NK-92 (cell line): ENCODE results near the gene SNRNP27.
"Not testable (repeated sequence)": the region's sequence is repeated elsewhere in the genome, so short reads cannot be mapped to it uniquely, and the experiment has no call there.

Source experiments
- DNase-seq: peaks from one replicate; lab custom pipeline; 2025; ENCODE audit not compliant: unreplicated experiment; lab: John Stamatoyannopoulos, UW

SNRNP27 gene, protein sequence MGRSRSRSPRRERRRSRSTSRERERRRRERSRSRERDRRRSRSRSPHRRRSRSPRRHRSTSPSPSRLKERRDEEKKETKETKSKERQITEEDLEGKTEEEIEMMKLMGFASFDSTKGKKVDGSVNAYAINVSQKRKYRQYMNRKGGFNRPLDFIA

DNA sequence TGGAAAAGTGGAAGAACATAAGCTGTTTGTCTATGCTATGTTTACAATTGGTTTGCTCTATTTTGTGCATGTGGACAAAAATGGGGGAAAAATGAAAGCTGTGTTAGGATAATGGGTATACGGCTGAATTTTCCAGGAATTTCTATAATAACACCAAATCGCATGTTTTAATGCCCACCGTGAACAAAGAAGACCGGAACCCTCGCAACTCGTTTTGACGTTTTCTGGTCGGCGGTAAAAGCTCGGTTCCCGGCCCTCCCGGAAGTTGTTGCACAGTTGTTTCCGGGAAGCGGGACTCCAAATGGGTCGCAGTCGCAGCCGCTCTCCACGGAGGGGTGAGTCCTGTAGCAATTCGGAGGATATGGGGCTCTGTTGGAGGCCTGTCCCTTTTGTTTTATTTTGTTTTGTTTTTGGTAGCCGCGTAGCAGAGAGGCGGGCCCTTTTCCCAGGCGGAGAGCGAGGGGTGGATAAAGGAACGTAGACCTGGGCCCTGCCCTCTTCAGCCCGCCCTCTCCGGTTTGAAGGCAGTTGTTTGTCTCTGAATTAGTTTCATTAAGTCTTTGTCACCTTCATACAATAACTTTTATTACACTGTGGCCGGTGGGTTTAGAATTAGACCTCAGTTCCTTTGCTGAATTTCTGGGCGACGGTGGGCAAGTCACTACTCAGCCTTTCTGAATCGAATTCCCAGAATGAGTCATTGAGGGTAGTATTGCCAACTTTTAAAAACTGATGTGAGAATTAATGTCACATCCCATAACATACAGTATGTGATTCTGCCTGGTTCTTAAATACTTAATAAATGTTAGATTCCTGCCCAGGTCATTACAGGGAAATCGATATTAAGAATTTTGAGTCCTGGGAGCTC is at the start of gene SNRNP27:
Gene SNRNP27, plus strand, starts transcription at position 273 of the 868 bp plus-strand sequence. Its CDS starts 29 bp downstream, at position 302.
- no peak for DNase-seq

DNA sequence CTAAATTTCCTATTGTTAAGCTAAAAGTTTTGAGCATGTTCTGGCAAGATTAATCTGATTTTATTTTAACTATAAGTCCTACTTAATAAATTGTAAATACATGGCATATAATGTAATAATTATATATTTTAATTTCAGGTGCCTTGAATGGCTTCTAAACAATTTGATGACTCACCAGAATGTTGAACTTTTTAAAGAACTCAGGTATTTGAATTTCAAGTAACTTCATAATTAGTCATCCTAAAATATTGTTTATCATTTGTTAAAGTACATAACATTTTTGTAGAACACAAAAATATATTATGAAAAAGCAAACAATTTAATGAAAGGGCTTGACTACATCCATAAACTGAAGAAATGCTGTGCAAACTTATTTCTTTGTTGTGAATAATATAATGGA is 49.8 kb upstream of the SNRNP27 start:
- no peak for DNase-seq

- DNase-seq = no peak
These were observed 49.2 kb upstream of the SNRNP27 start for GRCh38 chr2:69844560-69844959.

GRCh38 chr2:69846182-69847067 is 47.3 kb upstream of the SNRNP27 start:
- no peak for DNase-seq

DNA sequence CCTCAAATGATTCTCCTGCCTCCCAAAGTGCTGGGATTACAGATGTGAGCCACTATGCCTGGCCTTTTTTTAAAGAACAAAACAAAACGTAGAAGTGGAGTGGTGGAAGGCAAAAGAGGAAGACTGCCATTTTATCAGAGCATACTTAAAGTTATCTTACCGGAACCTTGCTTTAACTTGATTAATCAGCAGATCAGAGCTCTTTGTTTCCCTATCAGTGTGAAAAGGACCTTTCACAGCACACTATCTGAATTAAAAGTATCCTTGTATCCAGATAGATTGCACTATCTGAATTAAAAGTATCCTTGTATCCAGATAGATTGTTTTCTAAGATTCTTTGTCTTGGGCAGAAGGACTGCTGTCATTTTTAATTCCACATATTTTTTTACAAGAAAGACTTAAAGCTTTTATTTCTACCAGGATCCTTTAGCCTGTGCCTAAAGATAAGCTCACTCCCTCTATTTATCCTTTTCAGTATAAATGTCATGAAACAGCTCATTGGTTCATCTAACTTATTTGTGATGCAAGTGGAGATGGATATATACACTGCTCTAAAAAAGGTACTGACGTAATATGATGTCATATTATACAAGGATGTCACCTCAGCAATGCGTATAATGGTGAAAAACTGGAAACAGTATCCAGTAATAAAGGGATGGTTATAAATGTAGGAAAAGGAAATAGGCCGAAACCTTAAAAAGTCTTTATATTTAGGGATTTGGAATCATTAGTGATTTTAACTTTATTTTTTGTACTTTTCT is 46.5 kb upstream of the SNRNP27 start:
- no peak for DNase-seq

DNA sequence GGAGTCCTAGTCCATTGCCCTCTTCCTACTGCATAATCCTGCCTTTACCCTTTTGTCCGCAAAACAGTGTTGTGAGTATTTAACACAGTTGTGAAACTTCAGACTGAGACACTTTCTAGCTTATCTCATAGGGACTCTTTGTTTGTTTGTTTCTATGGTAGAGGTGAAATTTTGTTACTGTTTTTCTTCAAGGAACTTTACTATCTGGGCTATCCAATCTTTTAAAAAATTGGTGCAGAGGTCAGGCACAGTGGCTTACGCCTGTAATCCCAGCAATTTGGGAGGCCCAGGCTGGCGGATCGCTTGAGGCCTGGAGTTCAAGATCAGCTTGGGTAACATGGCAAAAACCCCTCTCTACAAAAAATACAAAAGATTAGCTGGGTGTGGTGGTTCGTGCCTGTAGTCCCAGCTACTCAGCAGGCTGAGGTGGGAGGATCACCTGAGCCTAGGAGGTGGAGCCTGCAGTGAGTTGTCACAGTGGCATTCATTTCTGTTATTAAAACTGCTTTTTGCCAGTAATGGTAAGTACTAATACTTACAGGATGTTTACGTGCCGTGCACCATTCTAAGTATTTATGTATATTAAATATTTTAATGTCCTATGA is 45.5 kb upstream of the SNRNP27 start:
- DNase-seq = no peak

- no peak for DNase-seq
These were observed 35.5 kb upstream of the SNRNP27 start for GRCh38 chr2:69858261-69858660.

- DNase-seq = no peak
These were observed 30.5 kb upstream of the SNRNP27 start for GRCh38 chr2:69863298-69863697.

- DNase-seq = no peak
These were observed 5.3 kb upstream of the SNRNP27 start for GRCh38 chr2:69888451-69888850.

- no peak for DNase-seq
These were observed 4.5 kb upstream of the SNRNP27 start for GRCh38 chr2:69889302-69889701.

DNA sequence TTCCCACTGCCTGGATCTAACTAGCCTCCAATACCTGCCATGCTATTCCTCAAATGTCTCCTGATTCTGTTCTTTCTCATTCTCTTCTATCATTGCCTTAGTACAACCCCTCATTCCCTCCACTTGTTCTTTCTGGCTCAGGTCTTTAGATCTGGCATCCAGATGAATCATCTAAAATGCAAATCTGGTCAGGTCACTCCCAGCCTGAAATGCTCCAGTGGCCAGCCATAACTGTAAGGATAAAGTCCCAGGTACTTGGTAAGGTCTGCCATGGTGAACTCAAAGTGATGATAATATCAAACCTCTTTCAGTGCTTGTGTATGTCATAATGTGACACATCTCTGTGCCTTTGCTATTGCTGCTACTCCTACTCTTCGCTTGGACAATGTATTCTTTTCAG is 2.9 kb upstream of the SNRNP27 start:
- no peak for DNase-seq

DNA sequence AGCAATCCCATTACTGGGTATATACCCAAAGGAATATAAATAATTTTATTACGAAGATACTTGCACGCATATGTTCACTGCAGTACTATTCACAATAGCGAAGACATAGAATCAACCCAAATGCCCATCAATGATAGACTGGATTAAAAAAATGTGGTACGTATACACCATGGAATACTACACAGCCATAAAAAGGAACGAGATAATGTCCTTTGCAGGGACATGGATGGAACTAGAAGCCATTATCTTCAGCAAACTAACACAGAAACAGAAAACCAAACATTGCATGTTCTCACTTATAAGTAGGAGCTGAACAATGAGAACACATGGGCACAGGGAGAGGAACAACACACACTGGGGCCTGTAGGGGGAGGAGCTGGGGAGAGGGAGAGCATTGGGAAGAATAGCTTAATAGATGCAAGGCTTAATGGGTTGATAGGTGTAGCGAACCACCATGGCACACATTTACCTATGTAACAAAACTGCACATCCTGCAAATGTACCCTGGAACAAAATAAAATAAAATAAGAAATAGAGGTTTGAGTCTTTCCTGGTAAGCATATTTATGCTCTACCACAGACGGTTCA is 825 bp upstream of the SNRNP27 start:
- not testable (repeated sequence) for DNase-seq

- DNase-seq = not testable (repeated sequence)
These were observed 981 bp downstream of the SNRNP27 start for GRCh38 chr2:69894737-69895136.

DNA sequence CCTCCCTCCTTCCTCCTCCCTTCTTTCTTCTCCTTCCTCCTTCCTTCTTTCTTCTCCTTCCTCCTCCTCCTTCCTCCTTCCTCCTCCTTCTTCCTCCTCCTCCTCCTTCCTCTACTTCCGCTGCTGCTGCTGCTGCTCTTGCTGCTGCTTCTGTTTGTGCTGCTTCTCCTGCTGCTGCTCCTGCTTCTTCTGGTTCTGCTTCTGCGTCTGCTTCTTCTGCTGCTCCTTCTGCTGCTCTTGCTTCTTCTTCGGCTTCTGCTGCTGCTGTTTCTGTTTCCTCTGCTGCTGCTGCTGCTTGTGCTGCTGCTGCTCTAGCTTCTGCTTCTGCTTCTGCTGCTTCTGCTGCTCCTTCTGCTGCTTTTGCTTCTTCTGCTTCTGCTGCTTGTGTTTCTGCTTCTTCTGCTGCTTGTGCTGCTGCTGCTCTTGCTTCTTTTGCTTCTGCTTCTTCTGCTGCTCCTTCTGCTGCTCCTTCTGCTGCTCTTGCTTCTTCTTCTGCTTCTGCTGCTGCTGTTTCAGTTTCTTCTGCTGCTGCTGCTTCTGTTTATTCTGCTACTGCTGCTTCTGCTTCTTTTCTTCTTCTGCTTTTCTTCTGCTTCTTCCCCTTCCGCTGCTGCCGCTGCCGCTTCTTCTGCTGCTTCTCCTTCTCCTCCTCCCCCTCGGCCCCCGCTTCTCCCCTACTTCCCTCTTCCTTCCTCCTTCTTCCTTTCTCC is 8.6 kb downstream of the SNRNP27 start:
- no peak for DNase-seq

- no peak for DNase-seq
These were observed 13.5 kb downstream of the SNRNP27 start for GRCh38 chr2:69907216-69907615.

DNA sequence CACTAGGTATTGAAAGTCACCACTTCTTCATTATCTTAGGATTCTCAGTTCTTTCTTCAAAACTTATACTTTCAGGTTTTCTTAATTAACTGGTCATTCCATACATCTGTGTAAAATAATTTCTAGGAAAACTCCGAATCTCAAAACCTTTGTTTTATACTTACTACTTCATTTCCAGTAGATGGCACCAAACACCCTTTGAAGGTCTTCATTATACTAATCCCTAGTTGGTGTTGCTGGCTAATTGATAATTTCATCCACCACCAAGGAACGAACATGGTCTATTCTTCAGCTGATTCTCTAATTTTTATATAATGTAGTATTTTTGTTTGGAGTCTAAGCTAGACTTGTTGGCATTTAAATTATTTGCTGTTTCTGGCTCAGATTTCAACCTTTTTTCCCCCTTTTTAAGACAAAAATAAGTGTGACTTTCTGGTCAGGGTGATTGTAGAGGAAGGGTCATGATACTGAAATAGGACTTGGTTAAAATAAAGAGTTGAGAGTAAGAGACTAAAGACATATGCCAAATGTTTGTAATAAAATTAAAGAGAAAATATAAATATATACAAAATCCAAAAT is 18.3 kb downstream of the SNRNP27 start:
- DNase-seq = no peak

GRCh38 chr2:69914164-69914949 is 20.6 kb downstream of the SNRNP27 start:
- DNase-seq = peak; percentile 99
